22Rv1 (cell line): ENCODE data around the gene ZNF486.

Source experiments
- ZFX ChIP-seq: fragments of 450-650 bp; IDR thresholded peaks from 2 replicates; pipeline ENCODE4 v1.6.1; 2017; ENCODE audit warnings: antibody characterized with exemption, borderline replicate concordance
- TF ChIP-seq, protein P1 (sequence below): fragments of 450-650 bp; IDR thresholded peaks from 2 replicates; pipeline ENCODE4 v1.5.1; 2017; ENCODE audit warnings: mild to moderate bottlenecking

- TF ChIP-seq, protein P1, sequence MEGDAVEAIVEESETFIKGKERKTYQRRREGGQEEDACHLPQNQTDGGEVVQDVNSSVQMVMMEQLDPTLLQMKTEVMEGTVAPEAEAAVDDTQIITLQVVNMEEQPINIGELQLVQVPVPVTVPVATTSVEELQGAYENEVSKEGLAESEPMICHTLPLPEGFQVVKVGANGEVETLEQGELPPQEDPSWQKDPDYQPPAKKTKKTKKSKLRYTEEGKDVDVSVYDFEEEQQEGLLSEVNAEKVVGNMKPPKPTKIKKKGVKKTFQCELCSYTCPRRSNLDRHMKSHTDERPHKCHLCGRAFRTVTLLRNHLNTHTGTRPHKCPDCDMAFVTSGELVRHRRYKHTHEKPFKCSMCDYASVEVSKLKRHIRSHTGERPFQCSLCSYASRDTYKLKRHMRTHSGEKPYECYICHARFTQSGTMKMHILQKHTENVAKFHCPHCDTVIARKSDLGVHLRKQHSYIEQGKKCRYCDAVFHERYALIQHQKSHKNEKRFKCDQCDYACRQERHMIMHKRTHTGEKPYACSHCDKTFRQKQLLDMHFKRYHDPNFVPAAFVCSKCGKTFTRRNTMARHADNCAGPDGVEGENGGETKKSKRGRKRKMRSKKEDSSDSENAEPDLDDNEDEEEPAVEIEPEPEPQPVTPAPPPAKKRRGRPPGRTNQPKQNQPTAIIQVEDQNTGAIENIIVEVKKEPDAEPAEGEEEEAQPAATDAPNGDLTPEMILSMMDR = no peak
- no peak for TF ChIP-seq ZFX
Measured at GRCh38 chr19:20243629-20244028, 76.6 kb downstream of the ZNF486 start.
